SJSA1 (cell line): ENCODE results near the gene SPIRE2. TPM values are rescaled to one million over a fixed set of nuclear protein-coding genes. Genes with fewer than 3 reads are reported as not detected.

Experiments
- DNase-seq, 2 experiments: peaks; one replicate each; pipeline ENCODE4 v3.0.0-alpha.2; 2015 to 2020; ENCODE audit warnings: low spot score in 2 of 2, low read depth in 1 of 2
- H3K27ac ChIP-seq: fragments of 250-450 bp; sonication (Bioruptor Pico); 2 replicates; pipeline ENCODE4 v1.5.1; 2020; ENCODE audit warnings: mild to moderate bottlenecking, moderate library complexity
- H3K27me3 ChIP-seq: fragments of 250-450 bp; sonication (Bioruptor Pico); replicated peaks from 2 replicates; pipeline ENCODE4 v1.5.1; 2020; ENCODE audit warnings: mild to moderate bottlenecking, moderate library complexity
- H3K36me3 ChIP-seq: fragments of 250-450 bp; sonication (Bioruptor Pico); 2 replicates; pipeline ENCODE4 v1.5.1; 2020; ENCODE audit warnings: mild to moderate bottlenecking
- H3K4me1 ChIP-seq: fragments of 250-450 bp; sonication (Bioruptor Pico); replicated peaks from 2 replicates; pipeline ENCODE4 v1.6.1; 2021; ENCODE audit warnings: mild to moderate bottlenecking
- H3K4me3 ChIP-seq: fragments of 250-450 bp; sonication (Bioruptor Pico); 2 replicates; pipeline ENCODE4 v1.5.1; 2020; ENCODE audit warnings: mild to moderate bottlenecking
- H3K9me3 ChIP-seq: fragments of 250-450 bp; sonication (Bioruptor Pico); replicated peaks from 2 replicates; pipeline ENCODE4 v1.5.1; 2020; ENCODE audit warnings: mild to moderate bottlenecking
- total RNA-seq: library from RNA; depleted of rRNA; stranded (reverse); fragments of >200 nt; shearing (Covaris generic); gene quantifications from 2 replicates; pipeline ENCODE4 v1.2.3, GENCODE V29; 2014

The SPIRE2 gene
- total RNA-seq, 1 experiment from 2014 or later = 2.7 TPM

GRCh38 chr16:89897204-89897603 is 68.9 kb downstream of the SPIRE2 start:
- H3K4me3 ChIP-seq = no peak overlapping the region
- H3K36me3 ChIP-seq = peaks cover 80% of the 10 kb centered on the region
- DNase-seq = no peak
- no peak overlapping the region for H3K27ac ChIP-seq
- H3K27me3 ChIP-seq = no peaks in the 10 kb centered on the region
- H3K9me3 ChIP-seq = no peaks in the 10 kb centered on the region
- no peaks in the 10 kb centered on the region for H3K4me1 ChIP-seq

GRCh38 chr16:89898201-89898967 is 70.1 kb downstream of the SPIRE2 start:
- DNase-seq = no peak
- no peak overlapping the region for H3K27ac ChIP-seq
- H3K4me1 ChIP-seq = no peaks in the 10 kb centered on the region
- H3K27me3 ChIP-seq = no peaks in the 10 kb centered on the region
- H3K9me3 ChIP-seq = no peaks in the 10 kb centered on the region
- peaks cover 75% of the 10 kb centered on the region for H3K36me3 ChIP-seq
- no peak overlapping the region for H3K4me3 ChIP-seq

- Histone ChIP-seq H3K27ac (no peak overlapping the region), H3K9me3 (no peaks in the 10 kb centered on the region), H3K4me3 (no peak overlapping the region), H3K4me1 (no peaks in the 10 kb centered on the region), H3K36me3 (peaks cover 76% of the 10 kb centered on the region), H3K27me3 (no peaks in the 10 kb centered on the region)
- no peak for DNase-seq
These were observed 71.7 kb downstream of the SPIRE2 start for GRCh38 chr16:89899879-89900481.

- Histone ChIP-seq H3K4me1 (no peaks in the 10 kb centered on the region), H3K27ac (no peak overlapping the region), H3K4me3 (no peak overlapping the region), H3K27me3 (no peaks in the 10 kb centered on the region), H3K36me3 (peaks cover 76% of the 10 kb centered on the region), H3K9me3 (no peaks in the 10 kb centered on the region)
- DNase-seq = no peak
These were observed 72.6 kb downstream of the SPIRE2 start for GRCh38 chr16:89900885-89901284.

GRCh38 chr16:89902980-89903379 is 74.7 kb downstream of the SPIRE2 start:
- Histone ChIP-seq H3K4me1 (no peaks in the 10 kb centered on the region), H3K9me3 (no peaks in the 10 kb centered on the region), H3K27me3 (no peaks in the 10 kb centered on the region), H3K36me3 (peaks cover 71% of the 10 kb centered on the region), H3K4me3 (no peak overlapping the region), H3K27ac (no peak overlapping the region)
- DNase-seq = no peak

- H3K27ac ChIP-seq = no peak overlapping the region
- H3K27me3 ChIP-seq = no peaks in the 10 kb centered on the region
- no peaks in the 10 kb centered on the region for H3K4me1 ChIP-seq
- no peak for DNase-seq
- H3K4me3 ChIP-seq = no peak overlapping the region
- H3K36me3 ChIP-seq = peaks cover 67% of the 10 kb centered on the region
- H3K9me3 ChIP-seq = no peaks in the 10 kb centered on the region
These were observed 75.7 kb downstream of the SPIRE2 start for GRCh38 chr16:89903908-89904515.

- peaks cover under 1% of the 10 kb centered on the region for H3K4me1 ChIP-seq
- H3K9me3 ChIP-seq = no peaks in the 10 kb centered on the region
- no peaks in the 10 kb centered on the region for H3K27me3 ChIP-seq
- no peak overlapping the region for H3K27ac ChIP-seq
- no peak for DNase-seq
- no peak overlapping the region for H3K4me3 ChIP-seq
- H3K36me3 ChIP-seq = peaks cover 67% of the 10 kb centered on the region
These were observed 76.6 kb downstream of the SPIRE2 start for GRCh38 chr16:89904606-89905510.

GRCh38 chr16:89905511-89906139 is 77.3 kb downstream of the SPIRE2 start:
- H3K27me3 ChIP-seq = no peaks in the 10 kb centered on the region
- no peak overlapping the region for H3K27ac ChIP-seq
- H3K36me3 ChIP-seq = peaks cover 67% of the 10 kb centered on the region
- no peak overlapping the region for H3K4me3 ChIP-seq
- no peak for DNase-seq
- peaks cover 5% of the 10 kb centered on the region for H3K4me1 ChIP-seq
- H3K9me3 ChIP-seq = no peaks in the 10 kb centered on the region

- Histone ChIP-seq H3K36me3 (peaks cover 70% of the 10 kb centered on the region), H3K4me3 (no peak overlapping the region)
These were observed 78.1 kb downstream of the SPIRE2 start for GRCh38 chr16:89906140-89907025.

GRCh38 chr16:89907055-89907814 is 79.0 kb downstream of the SPIRE2 start:
- peaks cover 5% of the 10 kb centered on the region for H3K4me1 ChIP-seq
- H3K4me3 ChIP-seq = no peak overlapping the region
- H3K36me3 ChIP-seq = peaks cover 79% of the 10 kb centered on the region
- no peak for DNase-seq
- no peaks in the 10 kb centered on the region for H3K9me3 ChIP-seq
- H3K27ac ChIP-seq = no peak overlapping the region
- H3K27me3 ChIP-seq = no peaks in the 10 kb centered on the region

More at GRCh38 chr16:89906140-89907025, 78.1 kb downstream of the SPIRE2 start:
- no peak for DNase-seq
- H3K4me1 ChIP-seq = peaks cover 5% of the 10 kb centered on the region
- H3K9me3 ChIP-seq = no peaks in the 10 kb centered on the region
- H3K27ac ChIP-seq = no peak overlapping the region
- H3K27me3 ChIP-seq = no peaks in the 10 kb centered on the region

- Histone ChIP-seq H3K4me3 (no peak overlapping the region), H3K9me3 (no peaks in the 10 kb centered on the region), H3K27me3 (no peaks in the 10 kb centered on the region), H3K4me1 (peaks cover 5% of the 10 kb centered on the region), H3K27ac (no peak overlapping the region), H3K36me3 (peaks cover 76% of the 10 kb centered on the region)
- DNase-seq = no peak
These were observed 80.0 kb downstream of the SPIRE2 start for GRCh38 chr16:89908236-89908635.
